GM19397 (cell line): ENCODE results near the gene CHKA.

ENCODE experiments used
- ATAC-seq: cut with Tn5 transposase; IDR thresholded peaks from one replicate; pipeline ENCODE4 v1.9.1; 2021; ENCODE audit warnings: mild to moderate bottlenecking, moderate library complexity; ENCODE audit not compliant: unreplicated experiment

Gene CHKA

GRCh38 chr11:68121067-68121899 is at the start of gene CHKA:
TSS of gene CHKA (minus strand) at chr11:68121388. CDS start at chr11:68121177, 211 bp downstream.
- ATAC-seq, result peak; percentile 85

GRCh38 chr11:68169442-68169841 is 48.3 kb upstream of the CHKA start:
- ATAC-seq, result no peak

GRCh38 chr11:68168694-68169093 is 47.5 kb upstream of the CHKA start:
- ATAC-seq, result no peak

- no peak for ATAC-seq
Measured at GRCh38 chr11:68167474-68167873, 46.3 kb upstream of the CHKA start.

GRCh38 chr11:68166969-68167368 is 45.8 kb upstream of the CHKA start:
- ATAC-seq, result no peak

- no peak for ATAC-seq
Measured at GRCh38 chr11:68165601-68166000, 44.4 kb upstream of the CHKA start.

- ATAC-seq, result no peak
Measured at GRCh38 chr11:68164437-68164836, 43.2 kb upstream of the CHKA start.

- ATAC-seq, result no peak
Measured at GRCh38 chr11:68163691-68164090, 42.5 kb upstream of the CHKA start.

- no peak for ATAC-seq
Measured at GRCh38 chr11:68160100-68160695, 39.0 kb upstream of the CHKA start.

GRCh38 chr11:68159665-68160064 is 38.5 kb upstream of the CHKA start:
- no peak for ATAC-seq

GRCh38 chr11:68159161-68159560 is 38.0 kb upstream of the CHKA start:
- ATAC-seq, result no peak

GRCh38 chr11:68158580-68158979 is 37.4 kb upstream of the CHKA start:
- ATAC-seq, result no peak

- no peak for ATAC-seq
Measured at GRCh38 chr11:68153742-68154141, 32.6 kb upstream of the CHKA start.

GRCh38 chr11:68150037-68150436 is 28.8 kb upstream of the CHKA start:
- ATAC-seq, result no peak

- no peak for ATAC-seq
Measured at GRCh38 chr11:68149417-68149816, 28.2 kb upstream of the CHKA start.

- no peak for ATAC-seq
Measured at GRCh38 chr11:68148879-68149278, 27.7 kb upstream of the CHKA start.

- ATAC-seq, result no peak
Measured at GRCh38 chr11:68148071-68148805, 27.1 kb upstream of the CHKA start.

GRCh38 chr11:68146704-68147474 is 25.7 kb upstream of the CHKA start:
- ATAC-seq, result no peak

- no peak for ATAC-seq
Measured at GRCh38 chr11:68146010-68146540, 24.9 kb upstream of the CHKA start.

GRCh38 chr11:68145120-68145866 is 24.1 kb upstream of the CHKA start:
- ATAC-seq, result no peak
